GM21423 (cell line): ENCODE measurements around the gene TNFRSF1B.

ENCODE experiments used
- ATAC-seq: cut with Tn5 transposase; IDR thresholded peaks from one replicate; pipeline ENCODE4 v1.9.1; 2021; ENCODE audit warnings: mild to moderate bottlenecking, moderate library complexity; ENCODE audit not compliant: unreplicated experiment

The TNFRSF1B gene

DNA sequence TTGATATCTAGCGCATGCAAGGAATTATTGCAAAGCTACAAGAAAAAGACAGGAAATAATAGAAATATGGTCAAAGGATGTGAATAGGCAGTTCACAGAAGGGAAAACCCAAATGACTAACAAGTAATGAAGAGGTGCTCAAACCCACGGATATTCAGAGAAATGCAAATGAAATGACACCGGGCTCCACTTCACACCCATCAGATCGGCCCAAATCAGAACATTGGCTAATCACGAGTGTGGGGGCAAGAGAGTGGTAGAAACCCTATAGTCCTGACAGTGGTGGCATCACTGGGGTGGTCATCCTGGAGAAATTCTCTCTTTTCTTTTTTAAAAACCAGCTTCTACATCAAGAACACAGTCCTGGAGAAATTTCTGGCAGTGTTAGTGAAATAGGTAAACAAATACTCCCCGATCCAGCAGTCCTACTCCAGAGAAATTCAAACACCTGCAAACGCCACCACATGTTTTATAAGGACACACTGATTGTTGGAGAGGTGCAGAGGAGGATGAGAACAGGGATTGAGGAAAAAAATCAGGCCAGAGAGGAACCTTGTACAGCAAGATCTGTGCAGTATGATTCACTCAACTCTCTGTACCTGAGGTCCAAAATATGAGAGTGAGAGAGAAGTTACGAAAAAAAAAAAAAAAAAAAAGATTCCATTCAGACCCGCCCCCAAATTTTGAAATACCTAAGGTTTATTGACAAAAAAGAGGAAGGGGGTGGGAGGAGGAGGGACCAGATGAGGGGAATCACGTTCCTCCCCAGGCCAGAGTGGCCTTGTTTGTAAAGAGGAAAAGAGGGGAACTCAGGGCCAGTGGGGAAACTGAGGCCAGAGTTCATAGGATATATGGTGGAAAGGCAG, 9.2 kb upstream of the TNFRSF1B start:
- ATAC-seq: no peak

DNA sequence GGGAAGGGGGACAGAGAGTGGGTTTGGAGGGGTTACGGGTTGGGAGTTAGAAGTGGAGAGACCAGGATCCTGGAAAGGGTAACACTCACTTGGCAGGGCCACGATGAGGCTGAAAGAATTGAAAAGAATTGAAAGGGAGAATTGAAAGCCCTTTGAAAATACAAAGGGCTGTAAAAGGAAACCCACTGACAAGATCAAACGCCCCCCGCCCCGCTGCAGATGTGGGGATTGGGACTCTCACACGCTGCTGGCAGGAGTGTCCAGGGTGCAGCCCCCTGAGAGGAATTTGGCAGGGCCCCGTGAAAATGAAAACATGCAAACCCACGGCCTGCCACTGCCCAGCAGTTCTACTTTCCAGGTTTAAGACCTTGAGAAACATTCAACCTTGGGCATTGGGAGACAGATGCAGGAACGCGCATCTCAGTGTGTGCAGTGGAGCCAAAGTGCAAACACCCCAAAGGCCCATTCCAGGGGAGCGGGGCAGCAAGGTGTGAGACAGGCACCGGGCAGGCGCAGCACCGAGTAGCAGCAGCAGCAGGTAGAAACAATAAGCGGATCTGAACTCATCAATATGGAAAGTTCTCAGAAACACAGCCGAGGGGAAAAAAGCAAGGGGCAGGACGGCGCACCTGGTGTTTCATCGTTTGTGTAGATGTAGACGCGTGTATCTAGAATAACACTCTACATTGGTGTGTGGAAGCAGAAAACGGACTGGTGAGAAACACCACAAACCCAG, 8.3 kb upstream of the TNFRSF1B start:
- ATAC-seq: no peak

DNA sequence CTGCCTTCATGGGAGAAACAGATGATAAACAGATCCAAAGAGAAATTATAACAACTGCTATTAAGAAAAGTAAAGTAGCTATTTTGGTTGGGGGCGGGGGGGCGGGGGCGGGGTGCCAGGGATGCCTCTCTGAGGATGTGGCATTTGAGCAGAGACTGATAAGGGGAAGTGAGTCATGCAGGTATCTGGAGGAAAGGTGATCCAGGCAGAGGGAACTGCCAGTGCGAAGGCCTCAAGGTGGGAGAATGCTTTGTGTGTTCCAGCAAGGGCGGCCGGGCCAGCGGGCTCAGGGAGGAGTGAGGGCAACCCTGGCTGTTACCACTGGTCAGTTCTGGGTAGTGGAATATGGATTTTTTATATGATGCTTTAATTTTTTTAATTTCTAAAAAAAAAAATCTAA, 7.0 kb upstream of the TNFRSF1B start:
- ATAC-seq: no peak

DNA sequence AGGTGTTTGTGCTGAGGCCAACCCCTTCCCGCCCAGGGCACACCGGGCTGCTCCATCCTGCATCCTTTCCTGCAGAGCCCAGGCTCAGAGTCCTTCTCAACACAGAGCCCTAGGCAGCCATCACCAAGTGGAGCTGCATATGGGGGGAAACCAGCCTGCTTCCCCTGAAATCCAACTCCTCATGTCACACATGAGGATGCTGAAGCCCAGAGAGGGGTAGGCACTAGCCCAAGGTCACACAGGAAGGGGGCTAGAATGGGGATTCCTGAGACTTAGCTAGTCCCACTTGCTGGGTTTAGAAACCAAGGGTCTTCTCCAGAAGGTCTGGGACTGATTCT, 5.5 kb upstream of the TNFRSF1B start:
- ATAC-seq: no peak

DNA sequence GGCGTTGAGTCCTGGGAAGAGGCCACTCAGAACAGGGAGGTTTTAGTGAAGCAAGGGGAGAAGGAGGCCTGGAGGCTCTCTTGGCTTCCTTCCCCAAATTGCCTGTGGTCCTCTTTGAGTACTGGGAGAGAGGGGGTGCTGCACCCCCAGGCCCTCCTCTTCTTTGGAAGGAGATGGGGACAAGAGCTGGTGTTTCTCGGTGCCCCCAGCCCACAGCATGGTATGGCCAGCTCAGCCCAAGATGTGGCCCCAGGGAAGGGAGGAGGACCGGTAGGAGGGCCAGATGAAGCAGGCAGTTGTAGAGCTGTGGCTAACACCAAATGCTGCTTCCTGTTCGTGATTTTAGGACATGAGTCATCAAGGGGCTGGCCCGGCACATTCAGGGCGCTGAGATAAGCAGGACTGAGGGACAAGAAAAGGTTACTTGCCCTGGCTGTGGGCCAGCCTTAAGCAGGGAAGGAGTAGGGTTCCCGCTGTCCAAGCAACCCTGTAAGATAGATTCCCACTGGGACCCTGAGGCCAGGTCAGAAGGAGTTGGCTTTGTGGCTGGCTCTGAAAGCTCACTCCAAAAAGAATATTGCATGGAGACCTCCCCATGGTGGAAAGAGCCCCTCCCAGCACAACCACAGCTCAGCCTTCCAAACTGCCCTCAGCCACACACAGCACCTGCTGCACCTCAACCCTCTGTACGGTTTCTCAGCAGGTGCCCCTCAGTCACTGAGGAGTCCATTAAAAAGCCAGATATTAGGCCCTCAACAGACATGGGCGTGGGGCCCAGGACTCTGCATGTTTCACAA, 4.9 kb upstream of the TNFRSF1B start:
- ATAC-seq: peak; percentile 77

DNA sequence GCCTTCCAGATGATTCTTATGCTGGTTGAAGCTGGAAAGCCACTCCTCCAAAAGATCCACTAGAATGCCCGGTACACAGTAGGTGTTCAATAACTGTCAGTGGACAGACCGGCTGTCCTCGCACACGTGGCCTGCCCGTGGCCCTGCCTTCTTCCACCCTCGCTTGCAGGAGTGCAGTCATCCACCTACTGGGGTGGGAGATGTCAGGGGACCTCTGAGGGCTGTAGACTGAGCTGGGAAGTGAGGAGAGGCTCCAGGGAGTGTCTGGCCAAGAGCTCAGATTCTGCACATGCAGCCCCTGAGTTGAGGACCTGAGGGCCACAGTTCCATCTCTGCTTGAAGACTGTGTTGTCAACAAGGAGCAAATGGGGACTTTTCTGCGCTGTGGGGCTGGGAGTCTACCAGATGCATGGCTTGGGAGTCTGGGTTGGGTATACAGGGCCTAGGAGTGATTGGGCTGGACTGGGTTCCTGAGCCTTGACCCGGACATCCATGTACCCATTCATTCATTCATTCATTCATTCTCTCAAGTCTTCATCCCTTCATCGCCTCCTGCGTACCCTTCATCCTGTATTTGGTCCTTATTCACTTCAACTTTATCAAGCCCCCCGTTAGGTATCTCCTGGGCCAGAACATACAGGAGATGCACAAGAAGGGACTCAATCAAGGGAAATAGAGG, 4.2 kb upstream of the TNFRSF1B start:
- ATAC-seq: no peak

DNA sequence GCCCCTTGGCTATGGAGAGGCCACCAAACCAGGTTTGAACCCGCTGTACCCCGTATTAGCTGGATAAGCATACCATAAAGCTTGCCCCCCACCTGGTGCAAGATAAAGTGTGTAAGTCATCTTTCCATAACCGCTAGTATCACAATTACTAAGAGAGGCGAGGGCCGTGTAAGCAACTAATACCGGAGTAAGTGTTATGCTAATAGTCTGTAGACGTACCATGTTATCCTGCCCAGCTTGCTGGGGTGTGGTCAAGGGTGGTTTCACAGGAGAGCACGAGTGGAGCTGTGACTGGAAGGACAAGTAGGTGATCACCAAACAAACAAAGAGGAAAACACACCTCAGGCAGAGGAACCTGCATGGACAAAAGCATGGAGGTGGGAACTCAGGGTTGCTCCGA, 3.6 kb upstream of the TNFRSF1B start:
- no peak for ATAC-seq

DNA sequence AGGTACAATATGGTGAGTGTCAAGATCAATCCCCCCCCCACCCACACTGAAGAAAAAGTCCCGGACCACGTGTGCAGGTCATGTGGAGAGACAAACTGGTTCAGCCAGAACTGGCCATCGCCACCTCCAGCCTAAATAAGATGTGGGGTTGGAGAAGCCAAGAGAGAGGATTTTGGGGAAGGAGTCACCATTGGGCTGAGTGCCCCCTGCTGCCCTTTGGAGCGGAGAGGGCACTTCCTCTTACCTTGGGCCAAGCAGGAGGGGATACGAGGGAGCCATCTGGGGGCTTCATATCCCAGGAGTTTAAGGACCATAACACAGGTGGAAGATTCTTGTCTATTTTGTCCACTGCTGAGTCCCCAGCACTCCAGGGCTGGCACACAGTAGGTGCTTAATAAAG, 2.6 kb upstream of the TNFRSF1B start:
- ATAC-seq: no peak

DNA sequence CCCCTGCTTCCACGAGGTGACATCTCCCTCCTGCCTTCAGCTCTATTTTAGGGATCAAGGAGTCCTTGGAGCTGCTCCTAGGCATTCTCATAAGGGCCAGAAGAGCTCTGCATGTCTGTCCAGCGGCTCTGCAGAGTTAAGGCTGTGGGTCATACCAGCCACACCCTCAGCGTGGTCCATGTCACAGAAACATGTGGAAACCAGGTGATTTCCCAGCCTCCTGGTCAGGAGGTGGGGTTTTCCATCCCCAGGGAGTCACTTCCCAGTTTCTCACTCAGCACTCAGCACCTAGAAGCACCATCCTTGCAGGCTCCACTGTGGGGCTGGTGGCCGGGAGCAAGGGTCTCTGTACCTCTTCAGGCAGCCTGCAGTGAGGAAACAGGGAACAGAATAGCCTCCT, 1.4 kb upstream of the TNFRSF1B start:
- no peak for ATAC-seq

DNA sequence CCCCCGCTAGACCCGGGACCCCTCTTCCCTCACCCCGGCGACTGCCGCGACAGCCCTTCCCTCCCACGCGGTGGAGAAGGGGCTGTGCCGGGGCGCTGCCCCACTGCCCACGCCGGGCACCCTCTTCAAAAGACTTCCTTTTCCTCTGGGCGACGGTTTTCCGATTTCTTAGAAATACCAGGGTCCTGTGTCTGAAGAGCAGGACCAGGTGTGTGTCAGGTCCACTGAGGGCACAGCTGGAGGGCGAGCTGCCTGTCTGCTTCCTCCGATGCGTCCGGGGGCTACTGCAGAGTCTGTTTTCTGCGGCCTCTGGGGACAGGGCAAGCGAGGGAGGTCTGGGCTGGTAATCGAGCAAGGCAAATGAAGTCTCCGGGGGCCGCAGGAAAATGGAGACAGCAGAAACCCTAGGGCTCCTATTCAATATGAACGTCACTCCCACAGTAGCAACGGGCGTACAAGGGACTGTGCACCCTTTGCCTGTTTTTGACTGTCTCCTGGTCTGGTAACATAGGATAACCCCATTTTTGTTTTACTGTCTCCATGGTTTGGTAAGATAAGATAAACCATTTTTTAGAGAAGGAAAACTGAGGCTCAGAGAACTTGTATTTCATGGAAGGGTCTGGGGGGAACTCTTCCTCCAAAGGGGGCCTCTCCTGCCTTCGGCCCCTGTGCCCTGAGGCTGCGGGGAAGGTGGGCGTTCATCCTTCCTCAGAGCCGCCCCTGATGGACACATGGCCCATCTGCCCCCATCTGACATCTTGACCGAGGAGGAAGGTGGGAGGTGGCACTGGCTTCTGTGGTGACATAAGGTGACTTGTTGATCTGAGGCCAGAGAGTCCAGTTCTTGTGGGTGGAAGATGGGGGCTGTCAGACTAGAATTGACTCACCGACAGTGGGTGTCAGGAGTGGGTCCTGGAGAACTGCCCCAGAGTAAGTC, 970 bp downstream of the TNFRSF1B start:
- no peak for ATAC-seq

DNA sequence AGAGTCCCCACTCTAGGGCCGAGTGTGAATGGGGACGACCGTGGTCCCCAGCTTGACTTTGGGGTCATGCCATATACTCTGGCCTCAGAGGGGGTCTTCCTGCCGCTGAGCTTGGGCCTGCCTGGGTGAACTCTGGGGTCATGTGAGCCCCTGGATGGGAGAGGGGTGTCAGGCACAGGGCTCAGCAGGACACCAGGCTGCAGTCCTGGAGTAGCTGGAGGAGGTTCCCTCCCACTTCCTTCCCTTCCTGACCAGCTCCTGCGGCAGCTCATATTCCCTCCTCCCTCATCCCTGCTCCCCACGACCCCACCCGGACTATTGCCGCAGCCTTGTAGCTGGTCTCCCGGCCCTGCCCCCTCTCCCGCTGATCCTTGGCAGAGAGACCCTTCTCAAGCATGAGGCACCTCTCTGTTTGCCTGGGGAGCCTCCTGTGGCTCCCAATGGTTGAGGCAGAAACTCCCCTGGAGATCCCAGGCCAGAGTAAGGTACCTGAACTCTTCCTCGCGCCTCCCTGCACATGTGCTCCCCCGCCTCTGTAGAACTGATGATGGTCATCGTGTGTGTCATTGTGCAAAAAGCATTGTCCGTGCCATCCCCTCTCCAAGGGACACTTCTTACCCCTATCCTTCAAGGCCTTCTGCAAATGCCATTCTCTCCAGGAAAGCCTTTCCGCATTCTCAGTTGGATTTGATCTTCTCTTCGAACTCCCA, 1.8 kb downstream of the TNFRSF1B start:
- ATAC-seq: no peak

DNA sequence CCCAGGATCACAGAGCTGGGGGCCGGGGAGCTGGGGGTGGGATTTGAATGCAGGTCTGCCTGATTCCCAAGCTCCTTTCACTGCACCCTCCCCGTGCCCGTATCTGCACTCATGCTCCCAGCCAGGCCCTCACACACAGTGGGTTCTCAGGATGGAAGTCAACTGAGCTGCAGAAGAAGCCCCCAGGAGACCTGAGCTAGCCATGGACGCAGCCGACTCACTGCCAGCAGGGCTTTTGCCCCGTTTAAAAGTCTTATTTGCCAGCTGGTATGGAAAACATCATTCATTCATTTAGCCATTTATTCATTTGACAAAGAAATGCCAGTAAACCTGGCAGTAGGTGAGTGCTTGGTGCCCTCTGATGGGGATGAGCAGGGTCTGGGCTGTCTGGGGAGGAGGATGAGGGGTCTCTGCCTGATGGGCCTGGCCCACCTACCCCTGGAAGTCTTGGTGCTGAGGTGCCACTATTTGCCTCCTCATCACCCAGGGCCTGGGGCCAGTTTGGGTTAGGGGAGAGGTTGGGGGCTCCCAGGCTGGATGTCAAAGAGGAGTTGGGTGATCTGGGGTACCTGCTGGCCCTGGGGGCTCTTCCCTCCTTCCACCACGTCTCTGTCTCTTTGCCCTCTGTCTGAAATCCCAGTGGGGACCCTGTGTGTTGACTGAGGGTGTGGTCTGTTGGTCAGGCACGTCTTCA, 2.8 kb downstream of the TNFRSF1B start:
- no peak for ATAC-seq

DNA sequence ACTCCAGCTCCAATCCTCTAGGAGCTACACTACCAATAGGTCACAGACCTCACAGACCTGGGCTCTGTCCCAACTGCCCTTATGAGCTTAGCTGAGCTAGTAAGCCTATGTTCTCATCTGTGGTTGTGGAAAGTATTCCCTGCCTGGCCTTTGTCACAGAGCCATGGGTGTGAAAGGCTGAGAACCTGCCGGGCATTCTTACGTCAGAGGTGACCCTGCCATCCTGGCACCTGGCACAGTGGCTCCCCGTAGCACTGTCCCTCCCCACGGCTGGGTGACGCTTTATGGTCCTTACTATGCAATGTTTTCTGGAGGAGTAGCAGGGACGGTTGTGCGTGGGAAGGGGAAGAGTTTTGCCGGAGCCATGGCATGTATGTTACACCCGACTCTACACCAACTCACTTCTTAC, 3.5 kb downstream of the TNFRSF1B start:
- ATAC-seq: no peak

DNA sequence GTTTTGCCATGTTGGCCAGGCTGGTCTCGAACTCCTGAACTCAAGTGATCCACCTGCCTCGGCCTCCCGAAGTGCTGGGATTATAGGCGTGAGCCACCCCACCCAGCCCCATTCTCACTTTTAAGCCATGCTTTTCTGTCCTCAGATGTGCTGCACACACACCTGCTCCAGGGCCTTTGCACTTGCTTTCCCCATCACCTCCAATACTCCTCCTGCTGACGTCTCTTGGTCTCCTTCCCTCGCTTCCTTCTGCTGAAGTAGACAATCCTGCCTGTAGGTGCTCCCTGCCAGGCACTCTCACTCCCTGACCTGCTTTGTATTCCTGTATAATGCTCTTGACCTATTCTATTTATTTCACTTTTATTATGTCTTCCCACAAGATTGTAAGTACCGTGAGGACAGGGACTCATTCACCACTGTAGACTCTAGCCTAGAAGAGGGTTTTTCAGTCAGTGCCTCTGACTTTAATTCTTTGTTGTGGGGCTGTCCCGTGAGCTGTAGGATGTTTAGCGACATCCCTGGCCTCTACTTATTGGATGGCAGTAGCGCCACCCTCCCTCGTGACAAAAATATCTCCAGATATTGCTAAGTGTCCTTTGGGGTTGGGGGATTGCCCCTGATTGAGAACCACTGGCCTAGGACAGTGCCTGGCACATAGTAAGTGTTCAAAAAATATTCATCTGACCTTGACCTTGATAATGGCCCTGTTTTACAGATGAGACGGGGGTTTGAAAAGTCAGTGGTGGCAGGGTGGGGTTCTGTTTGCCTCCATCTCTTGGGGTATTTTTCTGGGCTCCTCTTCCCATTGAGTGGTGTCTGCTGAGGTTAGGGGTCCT, 4.6 kb downstream of the TNFRSF1B start:
- ATAC-seq: no peak

DNA sequence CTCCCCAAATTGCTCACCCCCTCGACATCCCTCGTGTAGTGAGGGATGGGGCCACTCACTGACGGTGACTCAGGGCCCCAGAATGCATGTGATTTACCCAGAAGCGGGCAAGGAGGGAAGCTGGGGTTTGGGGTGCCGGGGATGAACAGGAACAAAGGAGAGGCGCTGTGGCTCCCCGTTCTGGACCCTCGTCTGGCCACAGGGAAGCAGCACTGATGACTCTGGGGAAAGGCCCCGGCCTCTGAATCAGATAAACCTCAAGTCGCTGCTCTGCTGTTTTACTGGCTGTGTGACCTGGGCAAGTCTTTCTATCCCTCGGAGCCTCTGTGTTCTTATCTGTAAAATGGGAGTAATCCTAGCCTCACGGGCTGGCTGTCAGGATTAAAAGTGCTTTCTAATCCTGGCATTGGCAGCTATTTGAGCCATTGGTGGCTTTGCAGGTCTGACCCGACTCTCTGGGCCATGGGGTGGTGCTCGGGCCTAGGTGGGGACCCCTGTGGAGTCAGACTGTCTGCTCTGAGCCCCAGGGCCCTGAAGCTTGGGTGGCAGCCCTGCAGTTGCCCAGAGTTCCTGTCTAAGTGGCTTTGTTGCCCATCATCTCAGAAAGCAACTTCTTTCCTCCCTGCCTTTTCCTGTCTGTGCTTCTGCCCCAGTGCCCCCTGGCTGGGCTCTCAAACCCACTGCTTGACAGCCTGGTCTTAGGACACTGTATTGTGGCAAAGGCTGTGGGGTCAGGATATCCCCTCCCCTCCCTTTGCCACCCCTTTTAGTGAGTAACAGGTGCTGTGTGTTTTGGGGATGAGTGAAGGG, 5.5 kb downstream of the TNFRSF1B start:
- no peak for ATAC-seq

DNA sequence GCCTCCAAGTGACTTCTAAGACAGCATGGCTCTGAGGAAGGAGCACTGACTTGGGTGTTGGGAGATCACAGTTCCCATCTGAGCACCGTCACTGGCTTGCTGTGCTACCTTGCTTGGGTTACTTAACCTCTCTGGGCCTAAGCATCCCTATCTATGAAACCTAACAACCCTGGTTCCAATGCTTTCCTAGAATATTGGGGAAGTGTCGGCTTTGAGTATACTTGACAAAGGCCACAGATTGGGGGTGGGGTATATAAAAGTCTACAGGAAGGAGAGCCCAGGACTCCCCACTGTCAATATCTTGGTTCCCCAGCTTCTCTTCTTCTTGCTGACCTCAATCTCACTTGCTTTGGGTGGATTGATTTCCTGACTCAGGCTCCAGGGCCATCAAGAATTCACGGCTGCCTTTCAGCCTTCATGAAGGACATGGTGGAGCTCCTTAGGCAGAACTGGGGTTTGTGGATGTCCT, 6.3 kb downstream of the TNFRSF1B start:
- ATAC-seq: no peak

DNA sequence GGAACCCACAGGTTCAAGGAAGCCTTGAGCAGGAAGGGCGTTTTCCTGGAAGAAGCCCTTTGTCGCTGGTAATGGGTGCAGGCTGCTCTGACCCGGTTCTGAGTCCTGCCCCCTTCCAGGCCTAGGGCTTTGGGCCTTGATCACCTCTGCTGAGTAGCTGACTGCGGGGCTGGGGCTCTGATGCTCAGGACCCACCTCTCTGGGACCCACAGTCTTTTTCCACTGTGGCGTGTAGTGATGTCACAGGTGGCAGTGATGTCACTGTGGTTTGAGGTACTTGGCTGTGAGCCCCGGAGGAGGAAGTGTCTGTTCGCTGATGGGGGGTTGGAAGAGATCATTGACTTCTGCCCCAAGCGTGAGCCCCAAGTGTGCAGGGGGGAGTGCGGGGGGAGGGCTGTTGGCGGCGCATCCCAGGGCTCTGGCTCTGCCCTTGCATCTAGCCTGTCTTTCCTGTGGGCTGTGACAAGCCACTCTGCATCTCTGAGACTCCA, 6.9 kb downstream of the TNFRSF1B start:
- no peak for ATAC-seq
